Parathyroid adenoma (tissue), 2 donors: ENCODE measurements around the gene FBXL17.

Source experiments
- H2AFZ ChIP-seq: fragments of 300-600 bp; sonication (generic); one replicate; pipeline ENCODE4 v1.7.0; 2017; ENCODE audit warnings: antibody characterized with exemption, mild to moderate bottlenecking
- H3K27ac ChIP-seq: fragments of 300-600 bp; sonication (generic); one replicate; pipeline ENCODE4 v1.7.0; 2017
- H3K27me3 ChIP-seq: fragments of 300-600 bp; sonication (generic); one replicate; pipeline ENCODE4 v1.7.0; 2017; ENCODE audit warnings: low read length; ENCODE audit not compliant: control insufficient read depth, insufficient read depth
- H3K36me3 ChIP-seq: fragments of 300-600 bp; sonication (generic); one replicate; pipeline ENCODE4 v1.7.0; 2017; ENCODE audit warnings: low read length; ENCODE audit not compliant: control insufficient read depth, insufficient read depth
- H3K4me1 ChIP-seq: fragments of 300-600 bp; sonication (generic); one replicate; pipeline ENCODE4 v1.7.0; 2017; ENCODE audit warnings: control low read depth
- H3K4me2 ChIP-seq: fragments of 300-600 bp; sonication (generic); one replicate; pipeline ENCODE4 v1.7.0; 2017; ENCODE audit warnings: low read length
- H3K4me3 ChIP-seq: fragments of 300-600 bp; sonication (generic); one replicate; pipeline ENCODE4 v1.7.0; 2017; ENCODE audit warnings: low read depth, low read length
- H3K79me2 ChIP-seq: fragments of 300-600 bp; sonication (generic); one replicate; pipeline ENCODE4 v1.7.0; 2017; ENCODE audit warnings: control low read depth
- H3K9ac ChIP-seq: fragments of 300-600 bp; sonication (generic); one replicate; pipeline ENCODE4 v1.7.0; 2017; ENCODE audit warnings: mild to moderate bottlenecking
- H3K9me3 ChIP-seq: fragments of 300-600 bp; sonication (generic); one replicate; pipeline ENCODE4 v1.7.0; 2017; ENCODE audit warnings: low read length; ENCODE audit not compliant: control insufficient read depth
- TF ChIP-seq, protein P1 (sequence below): fragments of 300-600 bp; sonication (generic); IDR thresholded peaks from one replicate; pipeline ENCODE4 v1.7.0; 2017; ENCODE audit warnings: antibody characterized with exemption, mild to moderate bottlenecking
- donor health status: primary hyperparathyroidism.

The FBXL17 gene

GRCh38 chr5:108249785-108250426, 132.0 kb downstream of the FBXL17 start:
- Histone ChIP-seq H3K36me3 (no peaks in the 10 kb centered on the region), H3K9ac (no peak overlapping the region), H2AFZ (no peak overlapping the region), H3K4me2 (no peak overlapping the region), H3K4me1 (no peaks in the 10 kb centered on the region), H3K4me3 (no peak overlapping the region), H3K27me3 (no peaks in the 10 kb centered on the region), H3K27ac (no peak overlapping the region), H3K79me2 (no peaks in the 10 kb centered on the region), H3K9me3 (no peaks in the 10 kb centered on the region)
- TF ChIP-seq, protein P1, sequence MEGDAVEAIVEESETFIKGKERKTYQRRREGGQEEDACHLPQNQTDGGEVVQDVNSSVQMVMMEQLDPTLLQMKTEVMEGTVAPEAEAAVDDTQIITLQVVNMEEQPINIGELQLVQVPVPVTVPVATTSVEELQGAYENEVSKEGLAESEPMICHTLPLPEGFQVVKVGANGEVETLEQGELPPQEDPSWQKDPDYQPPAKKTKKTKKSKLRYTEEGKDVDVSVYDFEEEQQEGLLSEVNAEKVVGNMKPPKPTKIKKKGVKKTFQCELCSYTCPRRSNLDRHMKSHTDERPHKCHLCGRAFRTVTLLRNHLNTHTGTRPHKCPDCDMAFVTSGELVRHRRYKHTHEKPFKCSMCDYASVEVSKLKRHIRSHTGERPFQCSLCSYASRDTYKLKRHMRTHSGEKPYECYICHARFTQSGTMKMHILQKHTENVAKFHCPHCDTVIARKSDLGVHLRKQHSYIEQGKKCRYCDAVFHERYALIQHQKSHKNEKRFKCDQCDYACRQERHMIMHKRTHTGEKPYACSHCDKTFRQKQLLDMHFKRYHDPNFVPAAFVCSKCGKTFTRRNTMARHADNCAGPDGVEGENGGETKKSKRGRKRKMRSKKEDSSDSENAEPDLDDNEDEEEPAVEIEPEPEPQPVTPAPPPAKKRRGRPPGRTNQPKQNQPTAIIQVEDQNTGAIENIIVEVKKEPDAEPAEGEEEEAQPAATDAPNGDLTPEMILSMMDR, result no peak

- Histone ChIP-seq H3K4me2 (no peak overlapping the region), H3K36me3 (no peaks in the 10 kb centered on the region), H3K27ac (no peak overlapping the region), H3K4me1 (no peaks in the 10 kb centered on the region), H3K79me2 (no peaks in the 10 kb centered on the region), H3K9me3 (no peaks in the 10 kb centered on the region), H3K9ac (no peak overlapping the region), H2AFZ (no peak overlapping the region), H3K4me3 (no peak overlapping the region), H3K27me3 (no peaks in the 10 kb centered on the region)
- TF ChIP-seq, protein P1, result no peak
These were observed 132.7 kb downstream of the FBXL17 start for GRCh38 chr5:108249095-108249784.

DNA sequence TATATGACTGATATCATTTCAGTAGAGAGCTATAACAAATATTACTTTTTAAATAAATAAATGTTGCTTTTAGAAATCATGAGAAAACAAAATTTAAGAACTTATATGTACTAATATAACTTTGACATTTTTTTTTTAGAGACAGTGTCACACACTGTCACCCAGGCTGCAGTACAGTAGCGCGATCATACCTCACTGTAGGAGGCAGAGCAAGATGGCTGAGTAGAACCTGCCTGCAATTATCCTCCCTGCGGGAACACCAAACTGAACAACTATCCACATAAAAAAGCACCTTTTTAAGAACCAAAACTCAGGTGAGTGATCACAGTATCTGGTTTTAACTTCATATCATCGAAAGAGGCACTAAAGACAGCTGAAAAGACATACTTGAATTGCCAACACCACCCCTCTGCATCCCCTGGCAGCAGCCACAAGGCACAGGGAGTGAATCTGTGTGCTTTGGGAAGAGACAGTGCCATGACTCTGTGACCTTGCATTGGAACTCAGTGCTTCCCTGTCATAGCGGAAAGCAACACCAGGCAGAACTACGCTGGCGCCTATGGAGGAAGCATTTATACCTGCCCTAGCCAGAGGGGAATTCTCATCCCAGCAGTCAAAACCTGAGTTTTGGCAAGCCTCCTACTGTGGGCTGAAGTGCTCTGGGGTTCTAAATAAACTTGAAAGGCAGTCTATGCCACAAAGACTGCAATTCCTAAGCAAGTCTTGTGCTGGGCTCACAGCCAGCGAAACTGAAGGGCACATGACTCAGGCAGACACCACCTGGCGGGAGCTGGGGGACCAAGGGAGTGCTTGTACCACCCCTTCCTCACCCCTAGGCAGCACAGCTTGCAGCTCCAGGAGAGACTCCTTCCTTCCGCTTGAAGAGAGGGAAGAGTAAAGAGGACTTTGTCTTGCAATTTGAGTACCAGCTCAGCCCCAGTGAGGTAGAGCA, 142.7 kb downstream of the FBXL17 start:
- no peaks in the 10 kb centered on the region for H3K4me1 ChIP-seq
- no peak overlapping the region for H2AFZ ChIP-seq
- no peak overlapping the region for H3K9ac ChIP-seq
- H3K4me3 ChIP-seq, result no peak overlapping the region
- no peaks in the 10 kb centered on the region for H3K36me3 ChIP-seq
- H3K79me2 ChIP-seq, result peaks cover 9% of the 10 kb centered on the region
- TF ChIP-seq, protein P1, result no peak
- no peaks in the 10 kb centered on the region for H3K9me3 ChIP-seq
- no peaks in the 10 kb centered on the region for H3K27me3 ChIP-seq
- no peak overlapping the region for H3K27ac ChIP-seq
- H3K4me2 ChIP-seq, result no peak overlapping the region

DNA sequence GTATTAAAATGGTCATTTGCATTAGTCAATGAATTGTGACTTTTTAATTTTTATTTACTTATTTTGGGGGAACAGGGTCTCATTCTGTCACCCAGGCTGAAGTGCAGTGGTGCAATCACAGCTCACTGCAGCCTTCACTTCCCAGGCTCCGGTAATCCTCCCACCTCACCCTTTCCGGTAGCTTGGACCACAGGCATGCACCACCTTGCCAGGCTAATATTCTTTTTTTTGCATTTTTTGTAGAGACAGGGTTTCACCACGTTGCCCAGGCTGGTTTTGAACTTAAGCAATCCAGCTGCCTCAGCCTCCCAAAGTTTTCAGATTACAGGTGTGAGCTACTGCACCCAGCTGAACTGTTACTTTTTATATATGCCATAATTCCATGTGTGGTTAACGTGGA, 143.4 kb downstream of the FBXL17 start:
- Histone ChIP-seq H3K4me2 (no peak overlapping the region), H3K9ac (no peak overlapping the region), H2AFZ (no peak overlapping the region), H3K27ac (no peak overlapping the region), H3K4me3 (no peak overlapping the region), H3K79me2 (peaks cover 9% of the 10 kb centered on the region), H3K36me3 (no peaks in the 10 kb centered on the region), H3K9me3 (no peaks in the 10 kb centered on the region), H3K4me1 (no peaks in the 10 kb centered on the region), H3K27me3 (no peaks in the 10 kb centered on the region)
- TF ChIP-seq, protein P1, result no peak
